Fibroblast of lung (primary cell): ENCODE data around the gene AGAP1. TPM values are rescaled to one million over a fixed set of nuclear protein-coding genes. Genes with fewer than 3 reads are reported as not detected.

ENCODE experiments used
- DNase-seq, 2 donors: peaks; one replicate each; pipeline versions ENCODE4 v3.0.0 to v3.0.0-alpha.2; 2010; ENCODE audit warnings: low read depth in 2 of 2
- H2AFZ ChIP-seq: 2 replicates; pipeline ENCODE4 v1.5.1; 2012; ENCODE audit warnings: low read length, control low read depth, inconsistent platforms
- H3K27ac ChIP-seq: 2 replicates; pipeline ENCODE4 v1.5.1; 2011; ENCODE audit warnings: low read length, control low read depth; ENCODE audit not compliant: insufficient read depth
- H3K27me3 ChIP-seq: 2 replicates; pipeline ENCODE4 v1.5.1; 2011; ENCODE audit warnings: mild to moderate bottlenecking, low read length; ENCODE audit not compliant: control insufficient read depth, insufficient read depth
- H3K36me3 ChIP-seq: 2 replicates; pipeline ENCODE4 v1.5.1; 2011; ENCODE audit warnings: low read length; ENCODE audit not compliant: control insufficient read depth, insufficient read depth
- H3K4me1 ChIP-seq: 2 replicates; pipeline ENCODE4 v1.5.1; 2011; ENCODE audit warnings: low read length; ENCODE audit not compliant: control insufficient read depth, insufficient read depth; ENCODE audit errors: extremely low read depth
- H3K4me2 ChIP-seq: 2 replicates; pipeline ENCODE4 v1.5.1; 2011; ENCODE audit warnings: low read length, control low read depth; ENCODE audit not compliant: insufficient read depth; ENCODE audit errors: extremely low read depth
- H3K4me3 ChIP-seq, 4 experiments: fragments of 200-600 bp in 1 of 4; sonication (generic) in 1 of 4; replicated peaks in 1 of 4; 2 replicates each; pipeline ENCODE4 v1.5.1; 2011 to 2016; ENCODE audit warnings: low read length in 4 of 4, low read depth in 3 of 4, mild to moderate bottlenecking in 3 of 4, control low read depth in 2 of 4, inconsistent platforms in 1 of 4, mixed read lengths in 1 of 4; ENCODE audit not compliant: insufficient read depth in 1 of 4; ENCODE audit errors: control extremely low read depth in 1 of 4
- H3K79me2 ChIP-seq: 2 replicates; pipeline ENCODE4 v1.5.1; 2012; ENCODE audit warnings: mild to moderate bottlenecking, low read length, inconsistent platforms; ENCODE audit not compliant: control insufficient read depth, insufficient read depth
- H3K9ac ChIP-seq: 2 replicates; pipeline ENCODE4 v1.5.1; 2011; ENCODE audit warnings: mild to moderate bottlenecking, low read length, control low read depth; ENCODE audit not compliant: insufficient read depth
- H3K9me3 ChIP-seq: 2 replicates; pipeline ENCODE4 v1.5.1; 2012; ENCODE audit warnings: low read depth, low read length; ENCODE audit not compliant: control insufficient read depth, insufficient read depth
- H4K20me1 ChIP-seq: 2 replicates; pipeline ENCODE4 v1.5.1; 2011; ENCODE audit warnings: low read length; ENCODE audit not compliant: control insufficient read depth, insufficient read depth; ENCODE audit errors: extremely low read depth
- CTCF ChIP-seq, 2 donors: IDR thresholded peaks in 1 of 2; conservative IDR thresholded peaks in 1 of 2; 1 replicate in 1 of 2; 2 replicates in 1 of 2; pipeline ENCODE4 v1.5.1; 2011 to 2012; ENCODE audit warnings: low read length in 2 of 2, control low read depth in 1 of 2, inconsistent platforms in 1 of 2, low read depth in 1 of 2, mild to moderate bottlenecking in 1 of 2
- EZH2 ChIP-seq: IDR thresholded peaks from 2 replicates; pipeline ENCODE4 v1.5.1; 2012; ENCODE audit warnings: low read length, control low read depth, mild to moderate bottlenecking; ENCODE audit errors: missing control alignments
- polyA plus RNA-seq, 2 donors: library from polyadenylated mRNA; depleted of rRNA in 1 of 2; stranded (reverse) in 1 of 2; unstranded in 1 of 2; fragments of >200 nt; gene quantifications; 2 replicates each; pipeline ENCODE4 v1.2.1, GENCODE V29; 2011 to 2012; ENCODE audit warnings: missing spikeins in 1 of 2
- total RNA-seq: library from RNA; depleted of rRNA; stranded (reverse); fragments of >200 nt; gene quantifications from 2 replicates; pipeline ENCODE4 v1.2.1, GENCODE V29; 2014

Gene AGAP1
- total and polyA plus RNA-seq, 2 donors (not counting 1 experiment from before 2014, with no cell fraction given), result 10.6 to 14.0 TPM

GRCh38 chr2:235627682-235628081 is 133.8 kb downstream of the AGAP1 start:
- TF ChIP-seq EZH2, result no peak
- TF ChIP-seq CTCF (conservative IDR thresholded peaks at IDR 0.05 in 1 of 2, IDR thresholded peaks at IDR 0.05 in 1 of 2; ENCODE audit: low read depth in 1 of 2, low read length in 2 of 2), result no peak
- H3K27me3 ChIP-seq, result no peaks in the 10 kb centered on the region
- H3K4me1 ChIP-seq, result no peaks in the 10 kb centered on the region
- no peak overlapping the region for H3K27ac ChIP-seq
- H4K20me1 ChIP-seq, result no peaks in the 10 kb centered on the region
- H3K36me3 ChIP-seq, result no peaks in the 10 kb centered on the region
- DNase-seq, result no peak
- H3K4me3 ChIP-seq, result no peak overlapping the region
- H3K9me3 ChIP-seq, result no peaks in the 10 kb centered on the region
- no peak overlapping the region for H2AFZ ChIP-seq
- no peak overlapping the region for H3K4me2 ChIP-seq
- H3K79me2 ChIP-seq, result peaks cover 3% of the 10 kb centered on the region
- H3K9ac ChIP-seq, result no peak overlapping the region

GRCh38 chr2:235630718-235631296 is 137.0 kb downstream of the AGAP1 start:
- H3K4me1 ChIP-seq, result peaks cover 4% of the 10 kb centered on the region
- no peak overlapping the region for H3K27ac ChIP-seq
- no peak overlapping the region for H3K4me3 ChIP-seq
- no peak overlapping the region for H3K4me2 ChIP-seq
- H3K9ac ChIP-seq, result no peak overlapping the region
- H4K20me1 ChIP-seq, result no peaks in the 10 kb centered on the region
- no peaks in the 10 kb centered on the region for H3K27me3 ChIP-seq
- H3K79me2 ChIP-seq, result no peaks in the 10 kb centered on the region
- TF ChIP-seq EZH2, result no peak
- TF ChIP-seq CTCF (conservative IDR thresholded peaks at IDR 0.05 in 1 of 2, IDR thresholded peaks at IDR 0.05 in 1 of 2; ENCODE audit: low read depth in 1 of 2, low read length in 2 of 2), result no peak
- H3K9me3 ChIP-seq, result no peaks in the 10 kb centered on the region
- no peak for DNase-seq
- no peaks in the 10 kb centered on the region for H3K36me3 ChIP-seq
- no peak overlapping the region for H2AFZ ChIP-seq

- Histone ChIP-seq H3K4me3 (no peak overlapping the region), H3K79me2 (no peaks in the 10 kb centered on the region), H3K4me2 (peak overlapping the region; percentile 49), H3K27ac (peak overlapping the region; percentile 5), H3K27me3 (no peaks in the 10 kb centered on the region), H3K9ac (no peak overlapping the region), H3K4me1 (peaks cover 12% of the 10 kb centered on the region), H4K20me1 (no peaks in the 10 kb centered on the region), H3K9me3 (no peaks in the 10 kb centered on the region), H2AFZ (no peak overlapping the region), H3K36me3 (no peaks in the 10 kb centered on the region)
- no peak for TF ChIP-seq EZH2
- DNase-seq, result peak in 1 of 2 donors; percentile 70
Measured at GRCh38 chr2:235634435-235635158, 140.8 kb downstream of the AGAP1 start.
